GM23248 (cell line): Measurements from ENCODE around the gene CES3. TPM values are rescaled to one million over a fixed set of nuclear protein-coding genes. Genes with fewer than 3 reads are reported as not detected.
A peak's percentile ranks its signal among the peaks of the same experiment; 100 is the strongest.
"Not testable (repeated sequence)": the region's sequence is repeated elsewhere in the genome, so short reads cannot be mapped to it uniquely, and the experiment has no call there.

Experiments used
- DNase-seq: peaks from one replicate; pipeline ENCODE4 v3.0.0-alpha.2; 2015
- H2AFZ ChIP-seq: fragments of 200-600 bp; sonication (generic); 2 replicates; pipeline ENCODE4 v1.6.1; 2016; ENCODE audit warnings: antibody characterized with exemption
- H3F3A ChIP-seq: fragments of 200-600 bp; sonication (generic); 2 replicates; pipeline ENCODE4 v1.6.1; 2016; ENCODE audit warnings: mild to moderate bottlenecking, antibody characterized with exemption, mixed run types; ENCODE audit not compliant: insufficient read depth
- H3K27ac ChIP-seq: fragments of 200-600 bp; sonication (generic); 2 replicates; pipeline ENCODE4 v1.5.1; 2016; ENCODE audit warnings: mild to moderate bottlenecking
- H3K27me3 ChIP-seq: fragments of 200-600 bp; sonication (generic); replicated peaks from 2 replicates; pipeline ENCODE4 v1.6.1; 2016; ENCODE audit warnings: mild to moderate bottlenecking; ENCODE audit not compliant: insufficient read depth
- H3K36me3 ChIP-seq: fragments of 200-600 bp; sonication (generic); 2 replicates; pipeline ENCODE4 v1.6.1; 2016; ENCODE audit warnings: low read depth, mild to moderate bottlenecking
- H3K4me1 ChIP-seq: fragments of 200-600 bp; sonication (generic); 2 replicates; pipeline ENCODE4 v1.6.1; 2016; ENCODE audit warnings: mild to moderate bottlenecking; ENCODE audit not compliant: insufficient read depth
- H3K4me2 ChIP-seq: fragments of 200-600 bp; sonication (generic); one replicate; pipeline ENCODE4 v1.6.1; 2016; ENCODE audit warnings: mild to moderate bottlenecking; ENCODE audit not compliant: unreplicated experiment
- H3K4me3 ChIP-seq: fragments of 200-600 bp; sonication (generic); 2 replicates; pipeline ENCODE4 v1.5.1; 2016; ENCODE audit warnings: mild to moderate bottlenecking
- H3K79me2 ChIP-seq: fragments of 200-600 bp; sonication (generic); 2 replicates; pipeline ENCODE4 v1.6.1; 2016; ENCODE audit warnings: mild to moderate bottlenecking; ENCODE audit not compliant: insufficient read depth
- H3K9ac ChIP-seq: fragments of 200-600 bp; sonication (generic); 2 replicates; pipeline ENCODE4 v1.6.1; 2016; ENCODE audit warnings: mild to moderate bottlenecking
- H3K9me2 ChIP-seq: fragments of 200-600 bp; sonication (generic); 2 replicates; pipeline ENCODE4 v1.6.1; 2016; ENCODE audit warnings: mixed run types, mild to moderate bottlenecking, moderate library complexity; ENCODE audit not compliant: insufficient read depth
- H3K9me3 ChIP-seq: fragments of 200-600 bp; sonication (generic); one replicate; pipeline ENCODE4 v1.6.1; 2017; ENCODE audit warnings: low read depth
- H4K20me1 ChIP-seq: fragments of 200-600 bp; sonication (generic); 2 replicates; pipeline ENCODE4 v1.6.0; 2016; ENCODE audit not compliant: insufficient read depth
- EZH2 ChIP-seq: fragments of 200-600 bp; sonication (generic); IDR thresholded peaks from 2 replicates; pipeline ENCODE4 v1.6.1; 2018; ENCODE audit warnings: antibody characterized with exemption, mild to moderate bottlenecking; ENCODE audit not compliant: insufficient read depth, poor library complexity, severe bottlenecking
- EZH2phosphoT487 ChIP-seq: fragments of 200-600 bp; sonication (generic); IDR thresholded peaks from 2 replicates; pipeline ENCODE4 v1.6.1; 2018; ENCODE audit warnings: antibody characterized with exemption, moderate library complexity, mild to moderate bottlenecking, low read depth; ENCODE audit not compliant: insufficient read depth
- WGBS, 2 experiments: methylation state at CpG; one replicate each; pipeline ENCODE4 v1.1.6; 2015 to 2017; ENCODE audit warnings: low lambda C conversion rate in 2 of 2, low coverage in 1 of 2; ENCODE audit errors: missing lambda C conversion rate in 2 of 2; 5-methylcytosine and 5-hydroxymethylcytosine counted together
- in situ Hi-C: fragments of 300-500 bp; cut with MboI; formaldehyde crosslinking; loops from 2 replicates; pipeline ENCODE4 v1.15.0; 2020
- polyA plus RNA-seq: library from polyadenylated mRNA; unstranded; fragments of >200 nt; fragmentation: Nextera tagmentation; extraction: Ambion mirVana; gene quantifications from 2 replicates; pipeline ENCODE4 v1.2.1, GENCODE V29; 2016
- total RNA-seq: library from RNA; depleted of rRNA; stranded (reverse); fragments of >200 nt; shearing (Covaris generic); gene quantifications from 2 replicates; pipeline ENCODE4 v1.2.3, GENCODE V29; 2014

The CES3 gene
- total and polyA plus RNA-seq, 2 experiments from 2014 or later = not detected

DNA sequence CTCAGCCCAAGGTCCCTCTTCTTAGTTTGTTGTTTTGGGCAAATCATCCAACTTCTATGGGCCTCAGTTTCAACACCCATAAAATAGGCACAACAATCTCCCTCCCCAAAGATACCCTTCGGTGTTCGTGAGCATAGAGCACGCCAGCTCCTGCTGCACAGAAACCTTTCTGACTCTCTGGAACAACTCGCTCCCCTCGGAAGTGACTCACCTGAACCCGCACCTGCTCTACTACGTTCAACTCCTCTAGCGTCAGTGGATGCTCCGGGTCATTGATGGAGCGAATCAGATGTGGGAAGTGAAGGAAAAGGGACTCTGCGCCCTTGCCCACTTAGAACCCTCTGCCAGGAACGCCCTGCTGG, 27.3 kb upstream of the CES3 start:
- 0 to 2% methylated on average over 12 of the region's 12 CpGs for WGBS, 2 experiments

GRCh38 chr16:66934138-66934838, 26.8 kb upstream of the CES3 start, which contains the start of gene CIAO2B:
TSS of gene CIAO2B (minus strand) at chr16:66934402. CDS start at chr16:66934364, 38 bp downstream.
- peaks cover 48% of the 10 kb centered on the region for H3K79me2 ChIP-seq
- peak within 1 kb of the TSS; percentile 90 for H3K9ac ChIP-seq
- H3K4me2 ChIP-seq = peak within 1 kb of the TSS; percentile 99
- in situ Hi-C loops = no loop called here
- no peaks in the 10 kb centered on the region; the same call in 1 of the 2 replicates for H4K20me1 ChIP-seq
- TF ChIP-seq EZH2 (no peak), EZH2phosphoT487 (no peak)
- H3K36me3 ChIP-seq = peaks cover 3% of the 10 kb centered on the region; the same call in 1 of the 2 replicates
- peaks cover 14% of the 10 kb centered on the region; the same call in 1 of the 2 replicates for H3K4me1 ChIP-seq
- peak; percentile 94 for DNase-seq
- 0 to 2% methylated on average over 57 to 75 of the region's 76 CpGs for WGBS, 2 experiments
- H3F3A ChIP-seq = peaks cover 5% of the 10 kb centered on the region; the same call in 1 of the 2 replicates
- peak within 1 kb of the TSS; percentile 69 for H2AFZ ChIP-seq
- H3K9me2 ChIP-seq = no peaks in the 10 kb centered on the region
- no peaks in the 10 kb centered on the region for H3K9me3 ChIP-seq
- H3K27me3 ChIP-seq = no peaks in the 10 kb centered on the region
- peak within 1 kb of the TSS; percentile 59 for H3K27ac ChIP-seq
- peak within 1 kb of the TSS; percentile 84 for H3K4me3 ChIP-seq

More for the DNA sequence above, 27.3 kb upstream of the CES3 start:
- in situ Hi-C loops = no loop called here
- no peak for DNase-seq
- H3F3A ChIP-seq = peaks cover 10% of the 10 kb centered on the region
- H2AFZ ChIP-seq = peak overlapping the region; percentile 69
- H3K9me3 ChIP-seq = no peaks in the 10 kb centered on the region
- H3K4me3 ChIP-seq = peak overlapping the region; percentile 84
- 0 out of 2 replicates have a peak, but pooled peaks cover 3% of the 10 kb centered on the region for H3K36me3 ChIP-seq
- H3K27ac ChIP-seq = peak overlapping the region; percentile 24
- H4K20me1 ChIP-seq = no peaks in the 10 kb centered on the region; the same call in 1 of the 2 replicates
- TF ChIP-seq EZH2phosphoT487 (no peak), EZH2 (no peak)
- no peaks in the 10 kb centered on the region for H3K27me3 ChIP-seq
- no peaks in the 10 kb centered on the region for H3K9me2 ChIP-seq
- peaks cover 14% of the 10 kb centered on the region; the same call in 1 of the 2 replicates for H3K4me1 ChIP-seq
- H3K4me2 ChIP-seq = peak overlapping the region; percentile 89
- peak overlapping the region; percentile 90 for H3K9ac ChIP-seq
- peaks cover 48% of the 10 kb centered on the region for H3K79me2 ChIP-seq

GRCh38 chr16:66934839-66935313, 26.2 kb upstream of the CES3 start:
- Histone ChIP-seq H2AFZ (peak overlapping the region; percentile 69), H3K4me3 (peak overlapping the region; percentile 84), H3K79me2 (peaks cover 48% of the 10 kb centered on the region), H3K9ac (peak overlapping the region; percentile 90), H3K27ac (peak overlapping the region; percentile 59), H3K4me2 (peak overlapping the region; percentile 99), H3K4me1 (peaks cover 14% of the 10 kb centered on the region; the same call in 1 of the 2 replicates)
- H3K9me2 ChIP-seq, H3K36me3 ChIP-seq, H3K9me3 ChIP-seq, H4K20me1 ChIP-seq, H3K27me3 ChIP-seq, in situ Hi-C loops, DNase-seq, H3F3A ChIP-seq: not testable (repeated sequence)
- 1 to 2% methylated on average over 23 to 24 of the region's 24 CpGs for WGBS, 2 experiments

GRCh38 chr16:66935314-66936011, 25.6 kb upstream of the CES3 start, which contains the start of gene CES2:
TSS of gene CES2 (plus strand) at chr16:66935516. CDS start at chr16:66935636, 120 bp downstream.
- WGBS, 2 experiments = 11 to 12% methylated on average over 44 of the region's 44 CpGs
- in situ Hi-C loops = no loop called here

More at GRCh38 chr16:66935314-66936011, 25.6 kb upstream of the CES3 start, which contains the start of gene CES2:
- Histone ChIP-seq H3K9me3 (no peaks in the 10 kb centered on the region), H4K20me1 (no peaks in the 10 kb centered on the region; the same call in 1 of the 2 replicates), H3K27ac (peak within 1 kb of the TSS; percentile 59), H3K9ac (peak within 1 kb of the TSS; percentile 90), H2AFZ (peak within 1 kb of the TSS; percentile 69), H3K79me2 (peaks cover 48% of the 10 kb centered on the region), H3K36me3 (peaks cover 3% of the 10 kb centered on the region; the same call in 1 of the 2 replicates), H3K4me3 (peak within 1 kb of the TSS; percentile 84), H3K4me2 (peak within 1 kb of the TSS; percentile 99), H3K9me2 (no peaks in the 10 kb centered on the region), H3K27me3 (no peaks in the 10 kb centered on the region), H3F3A (no peaks in the 10 kb centered on the region), H3K4me1 (peaks cover 14% of the 10 kb centered on the region; the same call in 1 of the 2 replicates)
- DNase-seq = peak; percentile 86
- TF ChIP-seq EZH2 (no peak), EZH2phosphoT487 (no peak)
